ENCODE measurements around the gene RNF217. TPM values are rescaled to one million over a fixed set of nuclear protein-coding genes. Genes with fewer than 3 reads are reported as not detected.
A peak's percentile ranks its signal among the peaks of the same experiment; 100 is the strongest.

The RNF217 gene
- total RNA-seq, 1 experiment from 2014 or later = 37.7 TPM

DNA sequence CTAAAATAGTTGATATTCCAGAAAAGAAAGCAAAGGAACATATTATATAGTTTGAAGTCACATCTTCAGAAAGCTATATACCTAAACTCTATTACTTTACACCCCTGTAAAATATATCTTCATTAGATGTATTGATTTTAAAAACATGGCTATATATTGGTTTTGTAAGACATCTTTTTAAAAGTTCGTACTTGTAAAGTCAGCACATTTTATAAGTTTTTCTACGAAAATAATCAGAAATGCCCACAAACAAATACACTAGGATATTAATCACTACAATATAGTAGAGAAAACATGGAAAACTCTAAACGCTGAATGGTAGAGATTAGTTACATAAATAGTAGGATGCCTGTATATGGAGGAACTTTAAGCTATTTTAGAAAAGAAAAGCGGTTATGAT is 52.9 kb downstream of the RNF217 start:
- peaks cover 3% of the 10 kb centered on the region; the same call in 1 of the 2 replicates for H3K4me1 ChIP-seq (ENCODE audit: control insufficient read depth, insufficient read depth, low read length)
- no peaks in the 10 kb centered on the region for H3K9me3 ChIP-seq (ENCODE audit: control insufficient read depth, insufficient read depth, low read depth, low read length)
- H3K4me3 ChIP-seq (ENCODE audit: low read depth in 2 of 2, low read length in 2 of 2) = no peak overlapping the region
- no peaks in the 10 kb centered on the region for H3K27me3 ChIP-seq (ENCODE audit: control insufficient read depth, insufficient read depth, low read length)
- no peak for ATAC-seq
- intact Hi-C loops (cut with micrococcal nuclease; ENCODE audit: unreplicated experiment) = no loop called here
- in situ Hi-C loops (cut with HindIII; ENCODE audit: low pct_unique_long_range_greater_than_20kb, low sequenced_read_pairs) = no loop called here
- no TSS peak for BruUV-seq (replicated peaks)
- CTCF ChIA-PET = no interaction called here
- POLR2A ChIA-PET = no interaction called here
- H3K36me3 ChIP-seq (ENCODE audit: control insufficient read depth, insufficient read depth, low read length) = no peaks in the 10 kb centered on the region
- peak overlapping the region; percentile 82; the same call in 1 of the 2 replicates for H3K27ac ChIP-seq (ENCODE audit: low read length)
- TF ChIP-seq SIN3A (IDR thresholded peaks at IDR 0.05; ENCODE audit: borderline replicate concordance, insufficient read depth, low read depth, low read length) = no peak
- TF ChIP-seq, protein P1, sequence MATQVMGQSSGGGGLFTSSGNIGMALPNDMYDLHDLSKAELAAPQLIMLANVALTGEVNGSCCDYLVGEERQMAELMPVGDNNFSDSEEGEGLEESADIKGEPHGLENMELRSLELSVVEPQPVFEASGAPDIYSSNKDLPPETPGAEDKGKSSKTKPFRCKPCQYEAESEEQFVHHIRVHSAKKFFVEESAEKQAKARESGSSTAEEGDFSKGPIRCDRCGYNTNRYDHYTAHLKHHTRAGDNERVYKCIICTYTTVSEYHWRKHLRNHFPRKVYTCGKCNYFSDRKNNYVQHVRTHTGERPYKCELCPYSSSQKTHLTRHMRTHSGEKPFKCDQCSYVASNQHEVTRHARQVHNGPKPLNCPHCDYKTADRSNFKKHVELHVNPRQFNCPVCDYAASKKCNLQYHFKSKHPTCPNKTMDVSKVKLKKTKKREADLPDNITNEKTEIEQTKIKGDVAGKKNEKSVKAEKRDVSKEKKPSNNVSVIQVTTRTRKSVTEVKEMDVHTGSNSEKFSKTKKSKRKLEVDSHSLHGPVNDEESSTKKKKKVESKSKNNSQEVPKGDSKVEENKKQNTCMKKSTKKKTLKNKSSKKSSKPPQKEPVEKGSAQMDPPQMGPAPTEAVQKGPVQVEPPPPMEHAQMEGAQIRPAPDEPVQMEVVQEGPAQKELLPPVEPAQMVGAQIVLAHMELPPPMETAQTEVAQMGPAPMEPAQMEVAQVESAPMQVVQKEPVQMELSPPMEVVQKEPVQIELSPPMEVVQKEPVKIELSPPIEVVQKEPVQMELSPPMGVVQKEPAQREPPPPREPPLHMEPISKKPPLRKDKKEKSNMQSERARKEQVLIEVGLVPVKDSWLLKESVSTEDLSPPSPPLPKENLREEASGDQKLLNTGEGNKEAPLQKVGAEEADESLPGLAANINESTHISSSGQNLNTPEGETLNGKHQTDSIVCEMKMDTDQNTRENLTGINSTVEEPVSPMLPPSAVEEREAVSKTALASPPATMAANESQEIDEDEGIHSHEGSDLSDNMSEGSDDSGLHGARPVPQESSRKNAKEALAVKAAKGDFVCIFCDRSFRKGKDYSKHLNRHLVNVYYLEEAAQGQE (IDR thresholded peaks at IDR 0.05; ENCODE audit: insufficient read depth in 1 of 2, low read depth in 2 of 2, low read length in 1 of 2) = no peak
- DNase-seq (ENCODE audit: low read depth, low spot score) = no peak

DNA sequence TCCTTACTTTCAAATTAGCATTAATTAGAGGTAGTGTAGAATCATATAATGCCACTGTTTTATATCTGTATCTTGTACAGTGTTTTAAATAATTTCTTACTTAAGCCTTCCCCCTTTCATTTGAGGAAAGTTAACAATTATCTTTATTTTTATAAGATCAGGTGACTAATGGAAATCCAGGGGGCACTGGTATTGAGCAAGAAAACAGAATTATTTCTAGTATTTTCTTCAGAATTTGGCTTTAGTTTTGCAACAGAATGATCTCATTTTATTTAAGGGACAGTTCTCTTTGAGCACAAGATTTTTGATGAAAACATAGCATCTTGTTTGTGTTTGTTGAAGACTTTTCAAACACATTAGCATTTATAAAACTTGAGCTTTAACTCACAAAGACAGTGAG is 55.9 kb downstream of the RNF217 start:
- Histone ChIP-seq H3K4me1 (ENCODE audit: control insufficient read depth, insufficient read depth, low read length) (peaks cover 3% of the 10 kb centered on the region; the same call in 1 of the 2 replicates), H3K9me3 (ENCODE audit: control insufficient read depth, insufficient read depth, low read depth, low read length) (no peaks in the 10 kb centered on the region), H3K27ac (ENCODE audit: low read length) (no peak overlapping the region), H3K4me3 (ENCODE audit: low read depth in 2 of 2, low read length in 2 of 2) (no peak overlapping the region), H3K36me3 (ENCODE audit: control insufficient read depth, insufficient read depth, low read length) (no peaks in the 10 kb centered on the region), H3K27me3 (ENCODE audit: control insufficient read depth, insufficient read depth, low read length) (no peaks in the 10 kb centered on the region)
- ChIA-PET CTCF (no interaction called here), POLR2A (no interaction called here)
- intact Hi-C loops (cut with micrococcal nuclease; ENCODE audit: unreplicated experiment) (no loop called here), in situ Hi-C loops (cut with HindIII; ENCODE audit: low pct_unique_long_range_greater_than_20kb, low sequenced_read_pairs) (no loop called here)
- ATAC-seq (no peak), DNase-seq (ENCODE audit: low read depth, low spot score) (no peak)
- BruUV-seq (replicated peaks) = no TSS peak
- TF ChIP-seq SIN3A (IDR thresholded peaks at IDR 0.05; ENCODE audit: borderline replicate concordance, insufficient read depth, low read depth, low read length) (no peak), POLR2AphosphoS5 (IDR thresholded peaks at IDR 0.05; ENCODE audit: low read depth, low read length) (no peak), TCF7L2 (IDR thresholded peaks at IDR 0.05; ENCODE audit: low read depth, low read length) (no peak)
- TF ChIP-seq, protein P2, sequence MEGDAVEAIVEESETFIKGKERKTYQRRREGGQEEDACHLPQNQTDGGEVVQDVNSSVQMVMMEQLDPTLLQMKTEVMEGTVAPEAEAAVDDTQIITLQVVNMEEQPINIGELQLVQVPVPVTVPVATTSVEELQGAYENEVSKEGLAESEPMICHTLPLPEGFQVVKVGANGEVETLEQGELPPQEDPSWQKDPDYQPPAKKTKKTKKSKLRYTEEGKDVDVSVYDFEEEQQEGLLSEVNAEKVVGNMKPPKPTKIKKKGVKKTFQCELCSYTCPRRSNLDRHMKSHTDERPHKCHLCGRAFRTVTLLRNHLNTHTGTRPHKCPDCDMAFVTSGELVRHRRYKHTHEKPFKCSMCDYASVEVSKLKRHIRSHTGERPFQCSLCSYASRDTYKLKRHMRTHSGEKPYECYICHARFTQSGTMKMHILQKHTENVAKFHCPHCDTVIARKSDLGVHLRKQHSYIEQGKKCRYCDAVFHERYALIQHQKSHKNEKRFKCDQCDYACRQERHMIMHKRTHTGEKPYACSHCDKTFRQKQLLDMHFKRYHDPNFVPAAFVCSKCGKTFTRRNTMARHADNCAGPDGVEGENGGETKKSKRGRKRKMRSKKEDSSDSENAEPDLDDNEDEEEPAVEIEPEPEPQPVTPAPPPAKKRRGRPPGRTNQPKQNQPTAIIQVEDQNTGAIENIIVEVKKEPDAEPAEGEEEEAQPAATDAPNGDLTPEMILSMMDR (IDR thresholded peaks at IDR 0.05) = no peak
- TF ChIP-seq, protein P1 (IDR thresholded peaks at IDR 0.05; ENCODE audit: insufficient read depth in 1 of 2, low read depth in 2 of 2, low read length in 1 of 2) = no peak
